ENCODE data around the gene RREB1.

RREB1 gene

GRCh38 chr6:7241160-7241559 is 133.4 kb downstream of the RREB1 start:
- DNase-seq (ENCODE audit: low read depth in 4 of 4, low spot score in 1 of 4), result no peak

DNA sequence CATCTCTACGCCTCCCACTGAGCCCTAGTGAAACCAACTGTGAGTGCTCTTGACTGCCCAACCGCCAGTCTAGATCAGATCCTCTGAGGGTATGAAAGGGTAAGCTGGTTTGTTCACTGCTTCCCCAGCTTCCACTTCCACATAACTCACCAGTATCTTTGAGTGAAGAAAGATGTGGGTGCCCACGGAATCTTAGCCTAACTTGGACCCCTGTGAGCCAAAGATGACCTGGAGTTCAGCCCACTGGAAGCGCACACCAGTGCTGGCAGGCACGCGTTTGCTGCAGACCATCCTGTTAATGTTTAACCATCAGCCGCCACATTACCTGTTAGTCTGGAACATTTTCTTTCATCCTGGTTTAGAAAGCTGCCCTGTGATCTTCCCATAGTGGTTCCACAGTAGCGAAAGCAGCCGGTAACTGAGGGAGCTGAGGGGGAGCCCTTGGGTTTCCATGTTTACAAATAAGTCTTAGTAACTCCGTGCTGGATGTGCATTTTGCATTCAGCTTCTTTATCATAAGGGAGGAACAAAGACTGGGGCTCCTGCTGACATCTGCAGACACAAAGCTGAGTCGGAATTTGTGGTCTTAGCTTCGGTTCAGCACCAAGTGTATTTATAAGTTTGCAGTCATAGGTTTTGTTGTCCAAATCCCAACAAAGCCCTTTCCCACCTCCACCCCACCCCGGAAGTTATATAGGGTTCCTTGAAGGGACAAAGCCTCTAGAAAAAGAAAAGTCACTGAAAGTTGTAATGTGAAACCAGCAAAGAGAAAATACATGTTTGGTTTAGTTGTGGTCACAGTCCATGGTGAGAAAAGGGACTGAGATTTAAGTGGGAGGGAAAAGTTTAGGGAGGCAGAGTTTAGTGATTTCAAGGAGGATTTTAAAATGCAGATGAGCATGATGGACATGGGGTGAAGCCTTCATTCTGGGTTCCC is 134.2 kb downstream of the RREB1 start:
- no peak for DNase-seq (ENCODE audit: low read depth in 4 of 4, low spot score in 1 of 4)

- DNase-seq (ENCODE audit: low read depth in 4 of 4, low spot score in 1 of 4), result no peak
These were observed 135.0 kb downstream of the RREB1 start for GRCh38 chr6:7242835-7243178.

DNA sequence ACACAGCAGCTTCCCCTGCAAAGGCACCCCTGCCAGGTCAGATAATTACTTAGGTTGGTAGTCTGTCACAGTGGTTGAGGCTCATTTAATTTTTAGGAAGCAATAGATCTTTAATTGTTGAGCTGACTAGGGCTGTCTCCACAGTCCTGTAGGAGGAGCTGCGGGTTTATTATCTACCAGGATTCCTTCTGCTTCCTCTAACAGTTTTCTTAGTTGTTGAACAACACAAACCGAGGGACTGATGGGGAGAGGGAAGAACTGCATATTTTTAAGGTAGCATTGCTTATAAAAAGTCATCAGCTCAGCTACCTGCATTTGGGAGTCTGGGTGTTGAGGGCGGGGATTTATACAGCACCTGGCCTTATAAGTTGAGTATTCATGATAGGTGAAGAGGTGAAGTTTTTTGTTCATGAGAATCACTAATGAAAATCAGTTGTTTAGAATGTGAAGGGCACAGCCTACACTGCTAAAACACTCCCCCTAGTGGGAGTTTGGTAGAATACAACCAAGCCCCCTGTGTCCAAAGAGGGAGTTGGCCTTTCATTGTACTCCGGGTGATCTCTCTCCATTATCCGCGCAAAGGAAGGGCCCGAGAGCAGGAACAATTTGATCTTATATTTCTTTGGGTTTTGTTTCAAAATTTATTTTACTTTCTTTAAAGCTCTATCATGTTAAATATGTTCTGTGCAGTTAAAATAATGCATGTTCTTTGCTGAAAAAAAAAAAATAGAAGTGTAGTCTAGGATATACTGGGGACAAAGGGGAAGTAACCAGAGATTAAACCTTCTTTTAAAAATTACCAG is 135.6 kb downstream of the RREB1 start:
- DNase-seq (ENCODE audit: low read depth in 4 of 4, low spot score in 1 of 4), result peak in 3 of 4 experiments; percentile 13 to 21 (median 18)

GRCh38 chr6:7245668-7246393 is 138.1 kb downstream of the RREB1 start:
- DNase-seq (ENCODE audit: low read depth in 4 of 4, low spot score in 1 of 4), result no peak

- no peak for DNase-seq (ENCODE audit: low read depth in 4 of 4, low spot score in 1 of 4)
These were observed 138.8 kb downstream of the RREB1 start for GRCh38 chr6:7246401-7247178.

DNA sequence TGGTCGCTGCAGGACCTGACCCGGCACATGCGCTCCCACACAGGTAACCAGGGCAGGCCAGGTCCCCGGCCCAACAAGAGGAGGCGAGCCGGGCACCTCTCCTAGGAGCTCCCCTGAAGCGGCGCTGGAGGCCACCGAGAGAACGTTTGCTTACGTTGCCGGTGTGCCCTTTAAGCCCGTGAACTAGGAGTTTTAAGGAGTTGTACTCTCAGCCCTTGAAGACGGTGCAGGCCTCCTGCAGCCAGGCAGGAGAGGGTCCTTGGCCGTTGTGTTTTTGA is 139.4 kb downstream of the RREB1 start:
- DNase-seq (ENCODE audit: low read depth in 4 of 4, low spot score in 1 of 4), result no peak

DNA sequence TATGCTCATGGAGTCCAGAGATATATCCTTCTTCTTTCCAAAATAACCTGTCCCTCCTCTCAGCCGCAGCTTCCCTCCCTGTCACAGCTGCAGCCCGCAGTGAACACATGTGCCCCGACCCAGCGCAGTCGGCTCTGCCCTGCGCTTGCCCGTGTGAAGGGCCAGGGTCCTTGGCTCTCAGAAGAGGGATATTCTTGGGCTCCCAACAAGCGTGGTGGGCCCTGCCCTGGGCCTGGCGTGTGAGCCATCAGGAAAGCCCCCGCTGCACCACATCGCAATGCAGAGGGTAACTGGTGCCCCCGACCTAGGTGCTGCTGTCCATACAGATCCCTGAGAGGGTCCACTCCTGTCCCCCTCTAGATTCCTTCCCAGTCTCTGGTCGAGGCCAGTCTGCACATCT is 140.1 kb downstream of the RREB1 start:
- no peak for DNase-seq (ENCODE audit: low read depth in 4 of 4, low spot score in 1 of 4)

GRCh38 chr6:7249391-7249790 is 141.6 kb downstream of the RREB1 start:
- DNase-seq (ENCODE audit: low read depth in 4 of 4, low spot score in 1 of 4), result no peak

DNA sequence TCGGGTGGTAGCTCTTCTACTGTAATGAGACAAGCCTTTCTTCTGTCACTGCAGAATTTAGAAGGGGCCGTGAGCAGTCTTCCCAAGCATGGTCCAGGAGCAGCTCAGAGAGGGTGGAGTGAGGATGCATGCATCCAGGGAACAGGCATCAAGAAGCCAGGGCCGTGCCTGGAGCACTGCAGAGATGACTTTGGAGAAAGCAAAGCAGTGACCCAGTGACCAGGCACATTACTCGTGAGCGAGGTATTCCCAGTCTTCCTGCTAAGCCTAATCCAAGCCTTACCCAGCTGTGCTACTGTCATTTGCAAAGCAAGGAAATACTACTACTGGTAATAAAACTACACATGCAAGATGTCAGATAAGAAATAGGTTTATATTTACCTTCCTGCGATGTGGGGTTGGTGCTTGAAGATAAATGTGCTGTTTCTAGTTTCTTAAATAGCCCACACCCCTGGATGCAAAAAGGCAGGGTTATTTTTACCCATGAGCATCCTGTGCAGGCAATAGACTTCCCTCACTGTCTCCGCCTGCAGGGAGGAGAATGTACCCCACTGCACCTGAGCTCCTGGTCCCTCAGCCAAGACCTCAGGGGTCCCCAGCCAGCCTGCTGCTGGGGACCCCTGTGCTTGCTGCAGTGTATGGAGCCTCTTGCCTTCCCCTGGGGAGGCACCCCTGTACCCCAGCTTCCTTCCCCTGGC is 142.3 kb downstream of the RREB1 start:
- no peak for DNase-seq (ENCODE audit: low read depth in 4 of 4, low spot score in 1 of 4)

- no peak for DNase-seq (ENCODE audit: low read depth in 4 of 4, low spot score in 1 of 4)
These were observed 143.1 kb downstream of the RREB1 start for GRCh38 chr6:7250812-7251211.

DNA sequence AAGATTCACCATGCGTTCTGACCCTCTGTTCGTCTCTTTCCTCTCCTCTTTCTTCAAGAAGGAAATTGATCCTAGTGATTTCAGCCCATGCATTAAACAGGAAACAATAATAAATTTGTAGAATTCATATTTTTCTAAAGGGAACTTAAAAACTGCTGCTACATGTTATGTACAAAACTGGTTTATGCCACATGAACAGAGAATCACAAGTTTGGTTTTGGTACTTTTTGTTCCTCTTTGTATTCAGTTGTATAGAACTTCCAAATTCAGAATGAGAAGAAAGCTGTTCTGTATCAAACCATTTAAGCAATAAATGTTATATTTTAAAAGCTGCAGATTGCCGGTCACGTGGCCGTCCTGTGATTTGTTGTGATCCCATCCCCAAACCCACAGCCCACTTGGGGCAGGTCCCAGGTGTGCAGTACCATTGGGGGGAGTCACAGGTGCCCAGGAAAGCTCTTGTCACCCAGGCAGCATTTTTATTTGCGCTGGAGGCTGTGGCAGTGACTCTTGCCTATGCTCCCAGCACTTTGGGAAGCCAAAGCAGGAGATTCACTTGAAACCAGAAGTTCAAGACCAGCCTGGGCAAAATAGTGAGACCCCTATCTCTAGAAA is 144.0 kb downstream of the RREB1 start:
- no peak for DNase-seq (ENCODE audit: low read depth in 4 of 4, low spot score in 1 of 4)

DNA sequence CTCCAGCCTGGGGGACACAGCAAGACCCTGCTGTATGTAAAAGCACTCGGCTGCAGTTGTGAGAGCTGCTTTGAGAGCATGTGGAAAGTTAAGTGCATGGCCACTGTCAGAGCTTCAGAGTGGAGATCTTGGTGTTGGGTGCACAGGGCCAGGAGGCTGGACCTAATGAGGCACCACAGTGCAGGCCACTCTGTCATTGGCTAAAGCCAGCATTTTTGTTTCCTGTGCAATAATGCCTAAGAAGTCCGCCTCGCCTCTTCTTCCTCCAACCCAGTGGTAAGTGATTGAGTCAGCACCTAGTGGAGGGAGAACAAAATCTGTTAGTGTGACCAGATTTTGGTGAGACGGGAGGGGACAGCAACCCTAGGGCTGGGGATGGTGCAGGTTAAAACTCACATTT is 144.6 kb downstream of the RREB1 start:
- no peak for DNase-seq (ENCODE audit: low read depth in 4 of 4, low spot score in 1 of 4)

- no peak for DNase-seq (ENCODE audit: low read depth in 4 of 4, low spot score in 1 of 4)
These were observed 147.4 kb downstream of the RREB1 start for GRCh38 chr6:7254980-7255835.

DNA sequence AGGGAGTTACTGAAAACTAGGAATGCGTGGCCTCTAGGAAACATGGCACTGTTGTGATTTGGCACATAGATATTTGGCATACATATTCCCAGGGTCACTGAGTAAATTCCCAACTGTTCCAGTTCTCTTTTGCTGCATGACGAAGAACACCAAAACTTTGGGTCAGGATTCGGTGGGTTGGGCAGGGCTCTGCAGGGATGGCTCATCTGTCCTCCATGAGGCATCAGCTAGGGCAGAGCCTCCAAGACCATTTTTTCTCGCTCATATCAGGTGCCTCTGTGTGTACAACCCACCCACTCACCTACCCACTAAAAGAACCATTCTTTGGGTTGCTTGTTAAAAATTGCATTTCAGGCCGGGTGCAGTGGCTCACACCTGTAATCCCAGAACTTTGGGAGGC is 148.2 kb downstream of the RREB1 start:
- no peak for DNase-seq (ENCODE audit: low read depth in 4 of 4, low spot score in 1 of 4)

DNA sequence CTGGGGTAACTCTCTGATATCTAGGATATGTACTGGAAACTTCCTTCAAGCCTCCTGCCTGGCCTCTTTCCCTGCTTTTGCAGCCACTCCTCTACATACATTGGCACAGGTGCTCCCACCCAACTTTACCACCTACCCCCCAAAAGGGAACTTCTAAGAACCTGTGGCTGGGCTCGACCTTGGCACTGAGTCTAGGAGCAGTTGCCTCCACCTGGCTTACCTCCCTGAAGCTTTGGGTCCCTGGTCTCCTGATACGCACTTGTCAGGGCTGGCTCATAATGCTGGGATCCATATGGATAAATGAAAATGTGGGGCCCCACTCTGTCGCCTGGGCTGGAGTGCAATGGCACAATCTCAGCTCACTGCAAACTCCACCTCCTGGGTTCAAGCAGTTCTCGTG is 149.0 kb downstream of the RREB1 start:
- no peak for DNase-seq (ENCODE audit: low read depth in 4 of 4, low spot score in 1 of 4)

DNA sequence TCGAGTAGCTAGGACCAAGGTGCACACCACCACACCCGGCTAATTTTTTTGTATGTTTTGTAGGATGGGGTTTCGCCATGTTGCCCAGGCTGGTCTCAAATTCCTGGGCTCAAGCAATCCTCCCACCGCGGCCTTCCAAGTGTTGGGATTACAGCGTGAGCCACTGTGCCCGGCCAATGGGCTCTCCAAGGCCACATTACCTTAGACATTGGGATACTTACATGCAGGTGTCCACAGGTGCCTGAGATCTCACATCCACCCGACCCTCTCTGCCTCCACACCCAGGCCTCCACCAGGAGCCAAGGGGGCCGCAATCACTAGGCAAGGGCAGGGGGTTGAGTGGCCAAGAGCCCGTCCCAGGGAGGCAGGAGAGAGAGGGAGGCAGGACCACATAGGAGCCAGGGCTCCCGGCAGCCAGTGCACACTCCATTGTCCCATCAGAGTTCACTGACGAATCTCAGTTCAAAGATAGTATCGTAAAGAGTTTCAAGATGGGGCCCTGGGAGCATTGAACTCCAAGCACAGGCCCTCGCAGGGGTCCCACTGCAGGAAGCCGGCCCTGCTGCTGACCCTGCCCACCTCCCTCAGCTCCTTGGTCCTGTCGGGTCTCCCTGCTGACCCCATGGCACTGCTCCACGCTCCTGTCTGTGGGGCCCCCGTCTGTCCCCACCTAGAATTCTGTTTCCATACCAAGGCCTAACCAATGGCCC is 149.9 kb downstream of the RREB1 start:
- no peak for DNase-seq (ENCODE audit: low read depth in 4 of 4, low spot score in 1 of 4)

DNA sequence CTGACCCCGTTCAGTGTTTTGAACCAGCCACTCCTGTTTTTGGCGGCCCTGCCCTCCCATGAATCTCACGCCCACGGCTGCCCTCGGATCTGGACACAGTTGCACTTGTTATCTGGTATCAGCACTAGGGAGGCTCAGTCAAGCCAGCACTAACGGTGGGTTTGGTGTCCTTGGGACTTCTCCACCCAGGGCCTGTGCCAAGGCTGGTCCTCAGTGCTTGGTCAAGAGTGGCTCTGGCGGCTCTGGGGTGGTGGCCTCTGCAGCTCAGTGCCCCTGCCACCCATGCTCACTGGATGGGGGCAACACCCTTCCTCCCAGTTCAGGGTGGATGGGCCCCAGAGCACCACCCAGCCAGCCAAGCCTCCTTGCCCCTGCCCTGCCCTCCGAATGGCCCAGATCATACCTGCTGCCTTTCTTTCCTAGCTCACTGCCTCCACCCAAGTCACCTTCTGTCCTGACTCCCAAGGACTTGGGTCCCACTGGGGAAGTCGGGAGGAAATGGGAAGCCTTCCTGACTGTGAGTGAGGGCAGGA is 150.5 kb downstream of the RREB1 start:
- DNase-seq (ENCODE audit: low read depth in 4 of 4, low spot score in 1 of 4), result no peak

Data from stimulated activated CD4-positive, alpha-beta T cell treated with anti-CD3 and anti-CD28 coated beads, Interleukin-1b, Interleukin-23, amount 100 ng/mL, for 24 hours (primary cell).